Liver (tissue), 3 donors: ENCODE results near the gene TMEM45A.

Experiments
- ATF3 ChIP-seq: IDR thresholded peaks from 2 replicates; pipeline ENCODE4 v1.6.1; 2016; ENCODE audit warnings: antibody characterized with exemption
- CTCF ChIP-seq: fragments of 150-350 bp; IDR thresholded peaks from 2 replicates; pipeline ENCODE4 v1.5.1; 2017; ENCODE audit warnings: improper control_type of control experiment, low read depth, low read length; ENCODE audit not compliant: missing input control
- FOXA1 ChIP-seq: IDR thresholded peaks from 2 replicates; pipeline ENCODE4 v1.6.1; 2016; ENCODE audit warnings: antibody characterized with exemption
- GABPA ChIP-seq, 2 donors: IDR thresholded peaks in 1 of 2; conservative IDR thresholded peaks in 1 of 2; 2 replicates each; pipeline ENCODE4 v1.6.1; 2016; ENCODE audit warnings: antibody characterized with exemption in 2 of 2, mild to moderate bottlenecking in 1 of 2, moderate library complexity in 1 of 2
- HNF4A ChIP-seq, 2 donors: conservative IDR thresholded peaks; 2 replicates each; pipeline ENCODE4 v1.6.1; 2016; ENCODE audit warnings: antibody characterized with exemption in 2 of 2, mild to moderate bottlenecking in 2 of 2
- HNF4G ChIP-seq: IDR thresholded peaks from 2 replicates; pipeline ENCODE4 v1.6.1; 2016; ENCODE audit warnings: antibody characterized with exemption
- JUND ChIP-seq, 2 donors: IDR thresholded peaks; 2 replicates each; pipeline ENCODE4 v1.6.1; 2016; ENCODE audit warnings: antibody characterized with exemption in 2 of 2
- MAX ChIP-seq: IDR thresholded peaks from 2 replicates; pipeline ENCODE4 v1.6.1; 2016; ENCODE audit warnings: antibody characterized with exemption
- RAD21 ChIP-seq, 2 donors: IDR thresholded peaks; 2 replicates each; pipeline ENCODE4 v1.6.1; 2016; ENCODE audit warnings: antibody characterized with exemption in 2 of 2, mild to moderate bottlenecking in 2 of 2
- REST ChIP-seq: IDR thresholded peaks from 2 replicates; pipeline ENCODE4 v1.6.1; 2016; ENCODE audit warnings: antibody characterized with exemption, mild to moderate bottlenecking
- RXRA ChIP-seq, 2 donors: IDR thresholded peaks; 2 replicates each; pipeline ENCODE4 v1.6.1; 2017 to 2018; ENCODE audit warnings: antibody characterized with exemption in 2 of 2, mild to moderate bottlenecking in 1 of 2
- TAF1 ChIP-seq: conservative IDR thresholded peaks from 2 replicates; pipeline ENCODE4 v1.6.1; 2016; ENCODE audit warnings: antibody characterized with exemption, mild to moderate bottlenecking
- YY1 ChIP-seq: IDR thresholded peaks from 2 replicates; pipeline ENCODE4 v1.6.1; 2016; ENCODE audit warnings: antibody characterized with exemption, mild to moderate bottlenecking
- ZBTB33 ChIP-seq: IDR thresholded peaks from 2 replicates; pipeline ENCODE4 v1.6.1; 2016; ENCODE audit warnings: antibody characterized with exemption
- donor health status: healthy.
- donor health status: healthy.

GRCh38 chr3:100500320-100500880, 8.0 kb downstream of the TMEM45A start:
- TF ChIP-seq CTCF: no peak
- TF ChIP-seq RAD21 (IDR thresholded peaks at IDR 0.05): no peak
- TF ChIP-seq ATF3: no peak
- no peak for TF ChIP-seq TAF1
- TF ChIP-seq HNF4A (conservative IDR thresholded peaks at IDR 0.05): peak; percentile 40 to 48
- TF ChIP-seq REST: no peak
- TF ChIP-seq YY1: no peak
- TF ChIP-seq JUND (IDR thresholded peaks at IDR 0.05): no peak
- no peak for TF ChIP-seq GABPA (IDR thresholded peaks at IDR 0.05 in 1 of 2, conservative IDR thresholded peaks at IDR 0.05 in 1 of 2)
- TF ChIP-seq MAX: no peak
- no peak for TF ChIP-seq ZBTB33
- TF ChIP-seq FOXA1: no peak
- no peak for TF ChIP-seq HNF4G
- no peak for TF ChIP-seq RXRA (IDR thresholded peaks at IDR 0.05)
